Spleen (tissue), 11 donors: ENCODE data around the gene SEC24B. TPM values are rescaled to one million over a fixed set of nuclear protein-coding genes. Genes with fewer than 3 reads are reported as not detected.

Source experiments
- DNase-seq: peaks from one replicate; pipeline ENCODE4 v3.0.0-alpha.2; 2020
- H3K27ac ChIP-seq, 8 donors: fragments of 200-600 bp; sonication (generic) in 7 of 8; 1 replicate in 4 of 8; 2 replicates in 4 of 8; pipeline versions ENCODE4 v1.5.0 to v1.8.0; 2016 to 2021; ENCODE audit warnings: inconsistent platforms in 4 of 8, mild to moderate bottlenecking in 4 of 8, moderate library complexity in 1 of 8
- H3K27me3 ChIP-seq, 7 donors: fragments of 200-600 bp; sonication (generic) in 6 of 7; replicated peaks in 1 of 7; 1 replicate in 4 of 7; 2 replicates in 3 of 7; pipeline versions ENCODE4 v1.5.0 to v1.8.0; 2016 to 2021; ENCODE audit warnings: inconsistent platforms in 3 of 7, mild to moderate bottlenecking in 1 of 7
- H3K36me3 ChIP-seq, 6 donors: fragments of 200-600 bp; sonication (generic) in 5 of 6; 1 replicate in 4 of 6; 2 replicates in 2 of 6; pipeline versions ENCODE4 v1.5.0 to v1.8.0; 2016 to 2021; ENCODE audit warnings: inconsistent platforms in 2 of 6
- H3K4me1 ChIP-seq, 6 donors: fragments of 200-600 bp; sonication (generic) in 5 of 6; 1 replicate in 3 of 6; 2 replicates in 3 of 6; pipeline versions ENCODE4 v1.5.0 to v1.8.0; 2016 to 2021; ENCODE audit warnings: inconsistent platforms in 3 of 6
- H3K4me3 ChIP-seq, 8 donors: fragments of 200-600 bp; sonication (generic) in 7 of 8; 1 replicate in 4 of 8; 2 replicates in 4 of 8; pipeline versions ENCODE4 v1.5.0 to v1.8.0; 2016 to 2021; ENCODE audit warnings: inconsistent platforms in 4 of 8, mild to moderate bottlenecking in 4 of 8, moderate library complexity in 2 of 8
- H3K9me3 ChIP-seq, 8 donors: fragments of 200-600 bp; sonication (generic) in 7 of 8; 1 replicate in 4 of 8; 2 replicates in 4 of 8; pipeline versions ENCODE4 v1.5.0 to v1.8.0; 2016 to 2021; ENCODE audit warnings: inconsistent platforms in 4 of 8
- CTCF ChIP-seq, 11 experiments: fragments of 200-600 bp in 7 of 11; fragments of 450-650 bp in 4 of 11; sonication (generic) in 4 of 11; IDR thresholded peaks in 8 of 11; conservative IDR thresholded peaks in 3 of 11; 1 replicate in 7 of 11; 2 replicates in 4 of 11; pipeline versions ENCODE4 v1.4.0 to v1.8.0; 2016 to 2021; ENCODE audit warnings: antibody characterized with exemption in 11 of 11, inconsistent platforms in 4 of 11, mild to moderate bottlenecking in 1 of 11
- POLR2A ChIP-seq, 3 donors: fragments of 450-650 bp; IDR thresholded peaks; one replicate each; pipeline ENCODE4 v1.5.1; 2017; ENCODE audit warnings: antibody characterized with exemption in 3 of 3, mild to moderate bottlenecking in 1 of 3
- POLR2AphosphoS5 ChIP-seq, 3 donors: sonication (generic); formaldehyde crosslinking; IDR thresholded peaks; one replicate each; pipeline ENCODE4 v1.5.1; 2017; ENCODE audit warnings: antibody characterized with exemption in 3 of 3
- WGBS, 5 donors: extraction: QIAGEN DNeasy Blood & Tissue Kit in 3 of 5; methylation state at CpG; one replicate each; pipeline versions ENCODE4 v1.1.5 to v1.1.7; 2013 to 2018; 5-methylcytosine and 5-hydroxymethylcytosine counted together
- intact Hi-C: fragments of 100-400 bp; cut with DNase I; formaldehyde crosslinking; loops from one replicate; pipeline ENCODE4 v1.15.0; 2023; ENCODE audit warnings: low total_unique reads
- polyA plus RNA-seq, 3 donors: library from polyadenylated mRNA; stranded (reverse); fragments of 200-250 nt; gene quantifications; one replicate each; pipeline ENCODE4 v1.2.1, GENCODE V29; 2013
- total RNA-seq, 7 donors: library from RNA; depleted of rRNA in 3 of 7; stranded (reverse); fragments of >200 nt in 3 of 7; fragmentation: NEBNext Ultra II Directional in 4 of 7; extraction: Animal tissue kit (Norgen Biotek cat#: 25700) in 4 of 7; gene quantifications; one replicate each; pipeline versions ENCODE4 v1.1.0 to v1.2.1, GENCODE V29; 2016 to 2021
- donor health status: healthy with polysubstance abuse.
- donor health status: DM: no; HTN: no; CAD: no; lungs with moderate emphysema.
- donor health status: DM: no; HTN: no; CAD: no.
- donor health status: Bipolar disorder and iron deficiency.
- donor health status: healthy.
- donor health status: DM: no; HTN: no; CAD: no.
- donor health status: DM: yes; HTN: yes; CAD: no.

Gene SEC24B
- total and polyA plus RNA-seq, 10 donors, result 7.1 to 42.9 (median 32.4) TPM

GRCh38 chr4:109418588-109418987 is 15.0 kb upstream of the SEC24B start:
- WGBS, 5 donors, result 84 to 92% (median 88%) methylated on average over 1 of the region's 1 CpG
- peaks cover 0 to 9% (median 3%) of the 10 kb centered on the region in 6 donors for H3K4me1 ChIP-seq
- intact Hi-C loops, result no loop called here
- no peak for TF ChIP-seq CTCF (IDR thresholded peaks at IDR 0.05 in 8 of 11, conservative IDR thresholded peaks at IDR 0.05 in 3 of 11)
- no peak for TF ChIP-seq POLR2AphosphoS5 (IDR thresholded peaks at IDR 0.05)
- TF ChIP-seq POLR2A (IDR thresholded peaks at IDR 0.05), result no peak
- DNase-seq, result no peak
- H3K9me3 ChIP-seq, result no peaks in the 10 kb centered on the region
- no peaks in the 10 kb centered on the region for H3K27me3 ChIP-seq
- H3K36me3 ChIP-seq, result no peaks in the 10 kb centered on the region
- no peak overlapping the region for H3K4me3 ChIP-seq
- H3K27ac ChIP-seq, result no peak overlapping the region

- TF ChIP-seq CTCF (IDR thresholded peaks at IDR 0.05 in 8 of 11, conservative IDR thresholded peaks at IDR 0.05 in 3 of 11) (no peak), POLR2A (IDR thresholded peaks at IDR 0.05) (no peak), POLR2AphosphoS5 (IDR thresholded peaks at IDR 0.05) (no peak)
- Histone ChIP-seq H3K36me3 (no peaks in the 10 kb centered on the region), H3K4me3 (no peak overlapping the region), H3K27me3 (no peaks in the 10 kb centered on the region), H3K9me3 (no peaks in the 10 kb centered on the region), H3K4me1 (peaks cover 0 to 9% (median 3%) of the 10 kb centered on the region in 6 donors), H3K27ac (no peak overlapping the region)
- intact Hi-C loops, result loop anchor here (5.0 to 10.0 kb wide), 2 partner anchors 315 to 558 kb away; partner anchors contain the start of gene PLA2G12A
- no peak for DNase-seq
- 79 to 94% (median 87%) methylated on average over 2 of the region's 2 CpGs for WGBS, 5 donors
These were observed 13.9 kb upstream of the SEC24B start for GRCh38 chr4:109419679-109420078.

GRCh38 chr4:109424093-109424841 is 9.3 kb upstream of the SEC24B start:
- TF ChIP-seq CTCF (IDR thresholded peaks at IDR 0.05 in 8 of 11, conservative IDR thresholded peaks at IDR 0.05 in 3 of 11), result no peak
- no peak for TF ChIP-seq POLR2AphosphoS5 (IDR thresholded peaks at IDR 0.05)
- no peak for TF ChIP-seq POLR2A (IDR thresholded peaks at IDR 0.05)
- no peaks in the 10 kb centered on the region for H3K27me3 ChIP-seq
- H3K27ac ChIP-seq, result no peak overlapping the region
- DNase-seq, result no peak
- peaks cover 0 to 9% (median 3%) of the 10 kb centered on the region in 6 donors for H3K4me1 ChIP-seq
- no peaks in the 10 kb centered on the region for H3K36me3 ChIP-seq
- WGBS, 5 donors, result 79 to 91% (median 87%) methylated on average over 19 of the region's 19 CpGs
- no peak overlapping the region for H3K4me3 ChIP-seq
- no peaks in the 10 kb centered on the region for H3K9me3 ChIP-seq
- intact Hi-C loops, result loop anchor here (5.0 to 10.0 kb wide), 2 partner anchors 311 to 553 kb away; partner anchors contain the start of gene PLA2G12A

- no peak for TF ChIP-seq POLR2A (IDR thresholded peaks at IDR 0.05)
- no peak for TF ChIP-seq CTCF (IDR thresholded peaks at IDR 0.05 in 8 of 11, conservative IDR thresholded peaks at IDR 0.05 in 3 of 11)
- no peak for TF ChIP-seq POLR2AphosphoS5 (IDR thresholded peaks at IDR 0.05)
- intact Hi-C loops, result loop anchor here (5.0 to 10.0 kb wide), 2 partner anchors 309 to 397 kb away; partner anchors contain the start of gene PLA2G12A
These were observed 8.2 kb upstream of the SEC24B start for GRCh38 chr4:109425405-109425804.

More at GRCh38 chr4:109425405-109425804, 8.2 kb upstream of the SEC24B start:
- DNase-seq, result no peak
- Histone ChIP-seq H3K36me3 (peaks cover 0 to 3% (median 0%) of the 10 kb centered on the region in 6 donors), H3K4me3 (no peak overlapping the region), H3K27me3 (no peaks in the 10 kb centered on the region), H3K9me3 (no peaks in the 10 kb centered on the region), H3K4me1 (peaks cover 0 to 9% (median 3%) of the 10 kb centered on the region in 6 donors), H3K27ac (no peak overlapping the region)
- 88 to 98% (median 92%) methylated on average over 4 of the region's 4 CpGs for WGBS, 5 donors
